ENCODE measurements around the gene XAB2.

Gene XAB2

DNA sequence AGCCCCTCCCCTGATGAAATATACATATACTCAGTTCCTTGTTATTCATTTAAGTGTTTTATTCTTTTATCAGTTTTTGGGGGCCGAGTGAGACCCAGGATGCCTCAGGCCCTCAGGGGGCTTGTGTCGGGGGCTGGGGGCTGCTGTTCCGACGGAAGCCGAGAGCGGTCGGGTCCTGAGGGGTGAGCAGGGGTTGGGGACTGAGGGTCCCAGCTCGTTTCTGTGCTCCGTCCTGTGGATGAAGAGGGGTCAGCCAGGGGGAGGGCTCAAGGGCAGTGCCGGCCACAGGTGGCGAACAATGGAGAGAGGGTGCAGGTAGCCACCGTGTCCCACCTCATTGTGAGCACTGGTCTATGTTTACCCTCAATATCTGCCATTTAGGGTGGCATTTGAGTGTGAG is 2.2 kb upstream of the XAB2 start:
- no peak for DNase-seq (ENCODE audit: low read depth)
- no peak overlapping the region for H3K4me3 ChIP-seq (replicated peaks; ENCODE audit: low read depth, low read length)
- TF ChIP-seq CTCF (IDR thresholded peaks at IDR 0.05; ENCODE audit: low read length, missing control alignments), result no peak

GRCh38 chr19:7628589-7629311 is 595 bp downstream of the XAB2 start:
- TF ChIP-seq CTCF (IDR thresholded peaks at IDR 0.05; ENCODE audit: low read length, missing control alignments), result no peak
- no peak for DNase-seq (ENCODE audit: low read depth)
- H3K4me3 ChIP-seq (replicated peaks; ENCODE audit: low read depth, low read length), result peak overlapping the region; percentile 100

GRCh38 chr19:7627166-7627565 is 2.2 kb downstream of the XAB2 start:
- no peak for DNase-seq (ENCODE audit: low read depth)
- TF ChIP-seq CTCF (IDR thresholded peaks at IDR 0.05; ENCODE audit: low read length, missing control alignments), result no peak

GRCh38 chr19:7625763-7626372 is 3.5 kb downstream of the XAB2 start:
- no peak for TF ChIP-seq CTCF (IDR thresholded peaks at IDR 0.05; ENCODE audit: low read length, missing control alignments)
- no peak for DNase-seq (ENCODE audit: low read depth)
- no peak overlapping the region for H3K4me3 ChIP-seq (replicated peaks; ENCODE audit: low read depth, low read length)

More at GRCh38 chr19:7627166-7627565, 2.2 kb downstream of the XAB2 start:
- no peak overlapping the region for H3K4me3 ChIP-seq (replicated peaks; ENCODE audit: low read depth, low read length)

DNA sequence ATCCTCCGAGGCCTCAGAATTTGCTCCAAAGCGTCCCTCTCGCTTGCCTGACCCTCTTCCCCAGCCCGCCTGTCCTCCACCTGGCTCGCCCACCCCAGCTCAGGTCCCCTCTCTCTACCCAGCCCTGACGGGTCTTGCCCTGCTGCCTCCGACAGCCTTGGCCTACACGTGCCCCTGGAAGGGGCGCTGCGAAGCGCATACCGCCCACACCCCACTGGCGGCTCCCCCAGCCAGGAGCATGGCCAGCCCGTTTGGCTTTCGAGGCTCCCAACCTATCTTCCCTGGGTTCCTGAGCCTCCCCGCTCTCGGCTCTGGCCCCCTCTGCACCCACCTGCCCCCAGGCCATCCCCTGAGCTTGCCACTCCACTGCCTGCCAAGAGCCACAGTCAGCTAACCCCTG is 4.5 kb downstream of the XAB2 start:
- TF ChIP-seq CTCF (IDR thresholded peaks at IDR 0.05; ENCODE audit: low read length, missing control alignments), result no peak
- H3K4me3 ChIP-seq (replicated peaks; ENCODE audit: low read depth, low read length), result no peak overlapping the region
- DNase-seq (ENCODE audit: low read depth), result no peak

- no peak for DNase-seq (ENCODE audit: low read depth)
- no peak for TF ChIP-seq CTCF (IDR thresholded peaks at IDR 0.05; ENCODE audit: low read length, missing control alignments)
- no peak overlapping the region for H3K4me3 ChIP-seq (replicated peaks; ENCODE audit: low read depth, low read length)
Observed at GRCh38 chr19:7623725-7624603, 5.4 kb downstream of the XAB2 start.

Data from fibroblast of pulmonary artery (primary cell).